Vagina (tissue), 2 donors: ENCODE data around the gene ZNF425. TPM values are rescaled to one million over a fixed set of nuclear protein-coding genes. Genes with fewer than 3 reads are reported as not detected.

ENCODE experiments used
- DNase-seq, 2 donors: peaks; one replicate each; pipeline ENCODE4 v3.0.0-alpha.2; 2017; ENCODE audit errors: extremely low spot score in 2 of 2
- H3K27ac ChIP-seq: fragments of 200-600 bp; sonication (generic); one replicate; pipeline ENCODE4 v1.5.1; 2019
- H3K27me3 ChIP-seq: fragments of 200-600 bp; sonication (generic); one replicate; pipeline ENCODE4 v1.5.1; 2019
- H3K36me3 ChIP-seq, 2 donors: fragments of 200-600 bp; sonication (generic); one replicate each; pipeline ENCODE4 v1.5.1; 2017 to 2019
- H3K4me1 ChIP-seq: fragments of 200-600 bp; sonication (generic); one replicate; pipeline ENCODE4 v1.5.1; 2019
- H3K4me3 ChIP-seq, 2 donors: fragments of 200-600 bp; sonication (generic); 1 replicate in 1 of 2; 2 replicates in 1 of 2; pipeline ENCODE4 v1.5.1; 2016 to 2019
- H3K9me3 ChIP-seq: fragments of 200-600 bp; sonication (generic); one replicate; pipeline ENCODE4 v1.5.1; 2019
- CTCF ChIP-seq, 3 experiments: fragments of 450-650 bp in 2 of 3; fragments of 200-600 bp in 1 of 3; sonication (generic) in 1 of 3; IDR thresholded peaks; one replicate each; pipeline ENCODE4 v1.5.1; 2017 to 2019; ENCODE audit warnings: antibody characterized with exemption in 3 of 3, mild to moderate bottlenecking in 2 of 3, moderate library complexity in 2 of 3
- POLR2A ChIP-seq, 2 donors: fragments of 450-650 bp; IDR thresholded peaks; one replicate each; pipeline ENCODE4 v1.6.1; 2017; ENCODE audit warnings: antibody characterized with exemption in 2 of 2, mild to moderate bottlenecking in 2 of 2, moderate library complexity in 2 of 2
- POLR2AphosphoS5 ChIP-seq, 2 donors: sonication (generic); formaldehyde crosslinking; IDR thresholded peaks; one replicate each; pipeline ENCODE4 v1.9.0; 2017; ENCODE audit warnings: antibody characterized with exemption in 2 of 2, mild to moderate bottlenecking in 2 of 2, low read depth in 1 of 2; ENCODE audit not compliant: insufficient read depth in 1 of 2
- intact Hi-C: fragments of 100-400 bp; cut with DNase I; formaldehyde crosslinking; loops from one replicate; pipeline ENCODE4 v1.15.1; 2023
- total RNA-seq: library from RNA; depleted of rRNA; stranded (reverse); fragments of >200 nt; gene quantifications from one replicate; pipeline ENCODE4 v1.2.3, GENCODE V29; 2016

ZNF425 gene
- 2.9 TPM for total RNA-seq

GRCh38 chr7:149125863-149126661 is at the start of gene ZNF425:
ZNF425 (minus strand) TSS chr7:149126324; CDS start chr7:149126213, 111 bp downstream.
- intact Hi-C loops: no loop called here
- Histone ChIP-seq H3K36me3 (peaks cover 0 to 12% of the 10 kb centered on the region in 2 donors), H3K4me3 (peak within 1 kb of the TSS; percentile 77 to 80), H3K27me3 (no peaks in the 10 kb centered on the region), H3K4me1 (peaks cover 19% of the 10 kb centered on the region), H3K9me3 (no peaks in the 10 kb centered on the region), H3K27ac (peak within 1 kb of the TSS; percentile 96)
- TF ChIP-seq CTCF (IDR thresholded peaks at IDR 0.05): peak; percentile 94 to 96 (median 96)
- peak; percentile 84 to 98 for TF ChIP-seq POLR2AphosphoS5 (IDR thresholded peaks at IDR 0.05; ENCODE audit: insufficient read depth in 1 of 2, low read depth in 1 of 2)
- TF ChIP-seq POLR2A (IDR thresholded peaks at IDR 0.05): peak in 1 of 2 donors; percentile 92
- DNase-seq: peak in 1 of 2 donors; percentile 94

- Histone ChIP-seq H3K27ac (no peak overlapping the region), H3K4me3 (no peak overlapping the region), H3K9me3 (no peaks in the 10 kb centered on the region), H3K27me3 (no peaks in the 10 kb centered on the region), H3K4me1 (no peaks in the 10 kb centered on the region), H3K36me3 (peaks cover 0 to 69% of the 10 kb centered on the region in 2 donors)
- TF ChIP-seq CTCF (IDR thresholded peaks at IDR 0.05) (no peak), POLR2A (IDR thresholded peaks at IDR 0.05) (no peak), POLR2AphosphoS5 (IDR thresholded peaks at IDR 0.05; ENCODE audit: insufficient read depth in 1 of 2, low read depth in 1 of 2) (no peak)
- intact Hi-C loops: no loop called here
- no peak for DNase-seq
These were observed 49.0 kb upstream of the ZNF425 start for GRCh38 chr7:149175150-149175549.

- H3K9me3 ChIP-seq: no peaks in the 10 kb centered on the region
- DNase-seq: no peak
- H3K4me1 ChIP-seq: no peaks in the 10 kb centered on the region
- no peaks in the 10 kb centered on the region for H3K27me3 ChIP-seq
- peaks cover 0 to 69% of the 10 kb centered on the region in 2 donors for H3K36me3 ChIP-seq
- TF ChIP-seq POLR2AphosphoS5 (IDR thresholded peaks at IDR 0.05; ENCODE audit: insufficient read depth in 1 of 2, low read depth in 1 of 2) (no peak), POLR2A (IDR thresholded peaks at IDR 0.05) (no peak), CTCF (IDR thresholded peaks at IDR 0.05) (no peak)
- intact Hi-C loops: no loop called here
- H3K4me3 ChIP-seq: no peak overlapping the region
- no peak overlapping the region for H3K27ac ChIP-seq
These were observed 46.4 kb upstream of the ZNF425 start for GRCh38 chr7:149172534-149172920.

GRCh38 chr7:149171892-149172533 is 45.9 kb upstream of the ZNF425 start:
- Histone ChIP-seq H3K36me3 (peaks cover 0 to 70% of the 10 kb centered on the region in 2 donors), H3K27me3 (no peaks in the 10 kb centered on the region), H3K9me3 (no peaks in the 10 kb centered on the region), H3K4me3 (no peak overlapping the region), H3K27ac (no peak overlapping the region), H3K4me1 (no peaks in the 10 kb centered on the region)
- intact Hi-C loops: no loop called here
- DNase-seq: no peak
- no peak for TF ChIP-seq POLR2A (IDR thresholded peaks at IDR 0.05)

DNA sequence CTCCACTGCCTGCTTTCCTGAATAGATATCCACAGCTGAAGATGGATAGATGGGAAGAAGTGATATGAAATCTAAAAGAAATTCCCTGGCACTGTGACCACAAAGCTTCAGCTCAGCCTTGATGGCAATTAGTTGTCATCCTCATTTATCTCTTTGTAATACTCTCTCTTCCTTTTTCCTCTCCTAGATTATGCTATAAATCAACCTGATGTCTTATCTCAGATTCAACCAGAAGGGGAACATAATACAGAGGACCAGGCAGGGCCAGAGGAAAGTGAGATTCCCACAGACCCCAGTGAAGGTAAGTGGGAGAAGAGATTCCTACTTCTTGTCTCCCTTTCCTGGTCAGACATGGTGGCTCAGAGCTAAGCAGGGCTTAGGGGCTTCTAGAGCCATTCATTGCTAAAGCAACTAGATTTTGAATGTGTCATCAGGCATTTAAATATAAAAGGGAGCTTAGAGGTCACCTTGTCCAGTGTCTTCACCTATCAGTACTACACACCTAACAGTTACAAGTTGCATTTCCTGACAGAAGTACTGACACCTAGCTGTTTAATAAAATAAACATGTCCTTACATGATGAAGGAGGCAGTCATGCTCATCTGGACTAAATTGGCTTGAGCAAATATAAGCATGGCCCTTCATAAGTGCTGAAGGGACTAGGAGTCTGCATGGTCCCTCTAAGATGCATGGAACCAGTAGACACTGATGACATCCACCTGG is 40.7 kb upstream of the ZNF425 start:
- Histone ChIP-seq H3K27ac (no peak overlapping the region), H3K4me1 (no peaks in the 10 kb centered on the region), H3K27me3 (no peaks in the 10 kb centered on the region), H3K36me3 (peaks cover 0 to 57% of the 10 kb centered on the region in 2 donors), H3K9me3 (no peaks in the 10 kb centered on the region), H3K4me3 (no peak overlapping the region)
- TF ChIP-seq POLR2A (IDR thresholded peaks at IDR 0.05) (no peak), CTCF (IDR thresholded peaks at IDR 0.05) (no peak), POLR2AphosphoS5 (IDR thresholded peaks at IDR 0.05; ENCODE audit: insufficient read depth in 1 of 2, low read depth in 1 of 2) (no peak)
- no peak for DNase-seq
- intact Hi-C loops: no loop called here
